HL-60 (cell line): ENCODE data around the gene PADI6.
"Not testable (repeated sequence)": the region's sequence is repeated elsewhere in the genome, so short reads cannot be mapped to it uniquely, and the experiment has no call there.

Experiments used
- CTCF ChIP-seq: IDR thresholded peaks from one replicate; pipeline ENCODE4 v1.5.1; 2011; ENCODE audit warnings: low read length, control low read depth, inconsistent platforms; ENCODE audit not compliant: insufficient read depth
- GABPA ChIP-seq: IDR thresholded peaks from 2 replicates; pipeline ENCODE4 v1.6.1; 2012; ENCODE audit warnings: low read depth
- POLR2AphosphoS5 ChIP-seq: IDR thresholded peaks from 2 replicates; pipeline ENCODE4 v1.6.1; 2012; ENCODE audit warnings: low read depth
- SPI1 ChIP-seq: IDR thresholded peaks from 2 replicates; pipeline ENCODE4 v1.6.1; 2012; ENCODE audit warnings: low read depth, mild to moderate bottlenecking, borderline replicate concordance

- not testable (repeated sequence) for TF ChIP-seq CTCF, POLR2AphosphoS5, GABPA, SPI1
Observed at GRCh38 chr1:17345506-17345905, 26.5 kb upstream of the PADI6 start.
